ENCODE measurements around the gene DPPA5. TPM values are rescaled to one million over a fixed set of nuclear protein-coding genes. Genes with fewer than 3 reads are reported as not detected.

DPPA5 gene
- total and polyA plus RNA-seq, 4 donors, result not detected

DNA sequence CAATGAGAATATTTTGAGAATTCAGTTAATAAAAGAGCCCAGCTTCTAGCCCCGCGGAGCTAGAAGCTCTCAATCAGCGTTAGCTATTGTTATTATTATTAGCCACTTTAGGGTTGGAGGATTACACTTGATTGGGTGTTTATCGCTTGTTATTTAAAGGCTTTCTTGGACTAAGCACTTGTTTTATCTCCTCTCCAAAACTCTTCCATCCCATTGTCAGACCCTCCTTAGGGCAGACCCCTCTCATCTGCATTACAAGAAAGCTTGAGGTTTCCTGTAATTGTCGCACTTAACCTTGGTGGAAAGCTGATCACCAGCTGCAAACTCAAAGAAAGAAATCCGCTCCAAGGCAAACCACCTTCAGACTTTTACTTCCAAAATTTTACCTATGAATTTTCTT is 4.8 kb downstream of the DPPA5 start:
- no peak overlapping the region for H3K9ac ChIP-seq (ENCODE audit: insufficient read depth in 1 of 2, low read length in 2 of 2)
- peaks cover 0 to 4% (median 0%) of the 10 kb centered on the region in 4 donors for H3K9me3 ChIP-seq (ENCODE audit: control insufficient read depth in 4 of 4, insufficient read depth in 3 of 4, low read length in 3 of 4)
- WGBS, 2 donors, result 17 to 26% methylated on average over 6 of the region's 6 CpGs
- peaks cover 0 to 9% (median 0%) of the 10 kb centered on the region in 5 donors for H3K4me1 ChIP-seq (ENCODE audit: control insufficient read depth in 5 of 5, insufficient read depth in 5 of 5, low read length in 5 of 5)
- H3K36me3 ChIP-seq (ENCODE audit: control insufficient read depth in 4 of 4, insufficient read depth in 4 of 4, low read length in 4 of 4), result no peaks in the 10 kb centered on the region
- ATAC-seq (ENCODE audit: insufficient read depth, low FRiP score), result no peak
- no peak overlapping the region for H3K27ac ChIP-seq (ENCODE audit: low read depth in 1 of 2, low read length in 1 of 2)
- no peak for DNase-seq
- H3K4me3 ChIP-seq, result no peak overlapping the region
- no peak for TF ChIP-seq CTCF (IDR thresholded peaks at IDR 0.05; ENCODE audit: control extremely low read depth, extremely low read depth)
- H3K27me3 ChIP-seq (ENCODE audit: control insufficient read depth in 3 of 3, insufficient read depth in 3 of 3, low read length in 2 of 3), result peaks cover 0 to 6% (median 0%) of the 10 kb centered on the region in 3 donors

DNA sequence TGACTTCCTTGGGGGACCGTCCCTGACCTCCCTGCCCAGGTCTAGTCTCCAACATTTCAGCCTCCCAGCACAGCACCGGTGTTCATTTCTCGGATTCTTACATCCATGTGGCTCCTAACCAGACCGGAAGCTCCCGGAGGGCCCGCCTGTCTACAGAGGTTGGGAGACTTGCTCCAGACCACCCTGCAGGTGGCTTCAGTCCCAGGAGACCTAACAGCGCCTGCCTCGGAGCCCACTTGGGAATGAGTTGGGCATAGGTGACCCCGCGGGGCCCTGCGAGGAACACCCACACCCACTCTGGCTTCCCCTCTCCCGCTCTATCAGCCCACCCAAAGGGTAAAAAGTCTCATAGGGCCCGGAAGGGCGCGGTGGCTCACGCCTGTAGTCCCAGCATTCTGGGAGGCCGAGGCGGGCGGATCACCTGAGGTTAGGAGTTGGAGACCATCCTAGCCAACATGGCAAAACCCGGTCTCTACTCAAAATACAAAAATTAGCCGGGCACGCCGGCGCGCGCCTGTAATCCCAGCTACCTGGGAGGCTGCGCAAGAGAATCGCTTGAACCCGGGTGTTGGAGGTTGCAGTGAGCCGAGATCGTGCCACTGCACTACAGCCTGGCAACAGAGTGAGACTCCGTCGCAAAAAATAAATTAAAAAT is 5.4 kb downstream of the DPPA5 start:
- WGBS, 2 donors, result 43 to 50% methylated on average over 33 of the region's 33 CpGs
- no peak for DNase-seq
- H3K9ac ChIP-seq (ENCODE audit: insufficient read depth in 1 of 2, low read length in 2 of 2), result no peak overlapping the region
- no peaks in the 10 kb centered on the region for H3K36me3 ChIP-seq (ENCODE audit: control insufficient read depth in 4 of 4, insufficient read depth in 4 of 4, low read length in 4 of 4)
- peaks cover 0 to 10% (median 0%) of the 10 kb centered on the region in 5 donors for H3K4me1 ChIP-seq (ENCODE audit: control insufficient read depth in 5 of 5, insufficient read depth in 5 of 5, low read length in 5 of 5)
- no peak overlapping the region for H3K27ac ChIP-seq (ENCODE audit: low read depth in 1 of 2, low read length in 1 of 2)
- TF ChIP-seq CTCF (IDR thresholded peaks at IDR 0.05; ENCODE audit: control extremely low read depth, extremely low read depth), result no peak
- H3K4me3 ChIP-seq, result no peak overlapping the region
- peaks cover 0 to 6% (median 0%) of the 10 kb centered on the region in 3 donors for H3K27me3 ChIP-seq (ENCODE audit: control insufficient read depth in 3 of 3, insufficient read depth in 3 of 3, low read length in 2 of 3)
- H3K9me3 ChIP-seq (ENCODE audit: control insufficient read depth in 4 of 4, insufficient read depth in 3 of 4, low read length in 3 of 4), result peaks cover 0 to 4% (median 0%) of the 10 kb centered on the region in 4 donors
- ATAC-seq (ENCODE audit: insufficient read depth, low FRiP score), result no peak

DNA sequence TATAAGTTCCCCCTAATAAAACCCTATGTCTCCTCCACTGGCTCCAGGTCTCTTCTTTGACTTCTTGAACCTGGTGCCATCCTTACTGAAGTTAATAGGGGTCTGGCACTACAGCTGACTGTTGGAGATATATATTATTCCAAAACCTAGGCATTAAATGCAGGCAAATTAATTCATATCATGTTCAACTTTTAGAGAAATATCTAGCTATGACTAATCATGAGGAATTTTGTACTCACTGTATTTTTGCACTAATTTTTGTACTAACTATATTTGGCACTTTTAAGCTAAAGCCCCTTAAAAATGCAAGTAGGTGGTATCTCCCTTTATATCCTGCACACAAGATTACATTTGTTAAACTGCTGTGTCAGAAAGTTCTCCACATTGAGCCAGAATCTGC is 10.9 kb downstream of the DPPA5 start:
- ATAC-seq (ENCODE audit: insufficient read depth, low FRiP score) (no peak), DNase-seq (no peak)
- H3K27me3 ChIP-seq (ENCODE audit: control insufficient read depth in 3 of 3, insufficient read depth in 3 of 3, low read length in 2 of 3), result no peaks in the 10 kb centered on the region
- H3K27ac ChIP-seq (ENCODE audit: low read depth in 1 of 2, low read length in 1 of 2), result no peak overlapping the region
- peaks cover 0 to under 1% (median 0%) of the 10 kb centered on the region in 4 donors for H3K9me3 ChIP-seq (ENCODE audit: control insufficient read depth in 4 of 4, insufficient read depth in 3 of 4, low read length in 3 of 4)
- no peaks in the 10 kb centered on the region for H3K36me3 ChIP-seq (ENCODE audit: control insufficient read depth in 4 of 4, insufficient read depth in 4 of 4, low read length in 4 of 4)
- no peak for TF ChIP-seq CTCF (IDR thresholded peaks at IDR 0.05; ENCODE audit: control extremely low read depth, extremely low read depth)
- peaks cover 0 to 17% (median 0%) of the 10 kb centered on the region in 5 donors for H3K4me1 ChIP-seq (ENCODE audit: control insufficient read depth in 5 of 5, insufficient read depth in 5 of 5, low read length in 5 of 5)
- no peak overlapping the region for H3K9ac ChIP-seq (ENCODE audit: insufficient read depth in 1 of 2, low read length in 2 of 2)
- H3K4me3 ChIP-seq, result no peak overlapping the region

DNA sequence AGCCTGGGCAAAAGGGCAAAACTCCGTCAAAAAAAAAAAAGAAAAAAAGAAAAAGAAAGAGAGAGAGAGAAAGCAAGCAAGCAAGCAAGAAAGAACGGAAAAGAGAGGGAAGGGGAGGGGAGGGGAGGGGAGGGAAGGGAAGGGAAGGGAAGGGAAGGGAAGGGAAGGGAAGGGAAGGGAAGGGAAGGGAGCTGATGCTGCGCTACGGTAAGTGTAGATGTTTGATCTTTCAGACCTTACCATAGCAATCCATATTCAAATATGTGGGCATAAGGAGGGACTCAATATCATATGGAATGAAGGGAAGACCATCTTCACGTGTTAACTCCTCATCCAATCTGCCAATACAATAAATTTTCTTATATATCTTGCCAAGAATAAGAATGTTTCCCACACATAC is 11.9 kb downstream of the DPPA5 start:
- H3K4me3 ChIP-seq, result no peak overlapping the region
- no peaks in the 10 kb centered on the region for H3K27me3 ChIP-seq (ENCODE audit: control insufficient read depth in 3 of 3, insufficient read depth in 3 of 3, low read length in 2 of 3)
- H3K9ac ChIP-seq (ENCODE audit: insufficient read depth in 1 of 2, low read length in 2 of 2), result no peak overlapping the region
- no peak for TF ChIP-seq CTCF (IDR thresholded peaks at IDR 0.05; ENCODE audit: control extremely low read depth, extremely low read depth)
- H3K9me3 ChIP-seq (ENCODE audit: control insufficient read depth in 4 of 4, insufficient read depth in 3 of 4, low read length in 3 of 4), result no peaks in the 10 kb centered on the region
- no peak overlapping the region for H3K27ac ChIP-seq (ENCODE audit: low read depth in 1 of 2, low read length in 1 of 2)
- DNase-seq (no peak), ATAC-seq (ENCODE audit: insufficient read depth, low FRiP score) (no peak)
- peaks cover 0 to 14% (median 0%) of the 10 kb centered on the region in 5 donors for H3K4me1 ChIP-seq (ENCODE audit: control insufficient read depth in 5 of 5, insufficient read depth in 5 of 5, low read length in 5 of 5)
- 76 to 85% methylated on average over 4 to 5 of the region's 5 CpGs for WGBS, 2 donors
- H3K36me3 ChIP-seq (ENCODE audit: control insufficient read depth in 4 of 4, insufficient read depth in 4 of 4, low read length in 4 of 4), result no peaks in the 10 kb centered on the region

Measured in lung (tissue), 12 donors.